Cardiac muscle cell (in vitro differentiated cells and primary cell): ENCODE results near the gene CLDN5. TPM values are rescaled to one million over a fixed set of nuclear protein-coding genes. Genes with fewer than 3 reads are reported as not detected.

Source experiments
- DNase-seq, 2 donors: peaks; one replicate each; pipeline versions ENCODE4 v3.0.0 to v3.0.0-alpha.2; 2010 to 2017; ENCODE audit warnings: low read depth in 1 of 2, low spot score in 1 of 2
- H3K27ac ChIP-seq: fragments of 200-600 bp; sonication (generic); 2 replicates; pipeline ENCODE4 v1.5.1; 2016
- H3K27me3 ChIP-seq: fragments of 200-600 bp; sonication (generic); 2 replicates; pipeline ENCODE4 v1.6.0; 2016; ENCODE audit warnings: control low read depth
- H3K36me3 ChIP-seq: fragments of 200-600 bp; sonication (generic); 2 replicates; pipeline ENCODE4 v1.5.1; 2016; ENCODE audit warnings: control low read depth
- H3K4me1 ChIP-seq: fragments of 200-600 bp; sonication (generic); 2 replicates; pipeline ENCODE4 v1.8.1; 2017; ENCODE audit warnings: low read depth, mild to moderate bottlenecking, mixed run types
- H3K4me3 ChIP-seq: fragments of 200-600 bp; sonication (generic); 2 replicates; pipeline ENCODE4 v1.5.1; 2016; ENCODE audit warnings: mild to moderate bottlenecking
- H3K9me3 ChIP-seq: fragments of 200-600 bp; sonication (generic); 2 replicates; pipeline ENCODE4 v1.5.1; 2017; ENCODE audit warnings: low read depth, mild to moderate bottlenecking, control low read depth
- polyA plus RNA-seq: library from polyadenylated mRNA; unstranded; fragments of >200 nt; fragmentation: Nextera tagmentation; extraction: Ambion mirVana; gene quantifications from 2 replicates; pipeline ENCODE4 v1.2.1, GENCODE V29; 2016
- total RNA-seq: library from RNA; depleted of rRNA; stranded (reverse); fragments of >200 nt; gene quantifications from 2 replicates; pipeline ENCODE4 v1.2.3, GENCODE V29; 2016
- TF ChIP-seq, protein P1 (sequence below): IDR thresholded peaks from 2 replicates; pipeline ENCODE4 v1.5.1; 2012; ENCODE audit warnings: low read depth, mild to moderate bottlenecking, low read length

Gene CLDN5
- total and polyA plus RNA-seq, 2 experiments from 2014 or later, result 0.13 to 1.0 TPM

GRCh38 chr22:19510919-19511341 lies 13.3 kb downstream of the CLDN5 start:
- Histone ChIP-seq H3K36me3 (no peaks in the 10 kb centered on the region), H3K27ac (no peak overlapping the region), H3K4me3 (no peak overlapping the region), H3K4me1 (no peaks in the 10 kb centered on the region), H3K9me3 (no peaks in the 10 kb centered on the region), H3K27me3 (no peaks in the 10 kb centered on the region)
- TF ChIP-seq, protein P1, sequence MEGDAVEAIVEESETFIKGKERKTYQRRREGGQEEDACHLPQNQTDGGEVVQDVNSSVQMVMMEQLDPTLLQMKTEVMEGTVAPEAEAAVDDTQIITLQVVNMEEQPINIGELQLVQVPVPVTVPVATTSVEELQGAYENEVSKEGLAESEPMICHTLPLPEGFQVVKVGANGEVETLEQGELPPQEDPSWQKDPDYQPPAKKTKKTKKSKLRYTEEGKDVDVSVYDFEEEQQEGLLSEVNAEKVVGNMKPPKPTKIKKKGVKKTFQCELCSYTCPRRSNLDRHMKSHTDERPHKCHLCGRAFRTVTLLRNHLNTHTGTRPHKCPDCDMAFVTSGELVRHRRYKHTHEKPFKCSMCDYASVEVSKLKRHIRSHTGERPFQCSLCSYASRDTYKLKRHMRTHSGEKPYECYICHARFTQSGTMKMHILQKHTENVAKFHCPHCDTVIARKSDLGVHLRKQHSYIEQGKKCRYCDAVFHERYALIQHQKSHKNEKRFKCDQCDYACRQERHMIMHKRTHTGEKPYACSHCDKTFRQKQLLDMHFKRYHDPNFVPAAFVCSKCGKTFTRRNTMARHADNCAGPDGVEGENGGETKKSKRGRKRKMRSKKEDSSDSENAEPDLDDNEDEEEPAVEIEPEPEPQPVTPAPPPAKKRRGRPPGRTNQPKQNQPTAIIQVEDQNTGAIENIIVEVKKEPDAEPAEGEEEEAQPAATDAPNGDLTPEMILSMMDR, result no peak
- no peak for DNase-seq

DNA sequence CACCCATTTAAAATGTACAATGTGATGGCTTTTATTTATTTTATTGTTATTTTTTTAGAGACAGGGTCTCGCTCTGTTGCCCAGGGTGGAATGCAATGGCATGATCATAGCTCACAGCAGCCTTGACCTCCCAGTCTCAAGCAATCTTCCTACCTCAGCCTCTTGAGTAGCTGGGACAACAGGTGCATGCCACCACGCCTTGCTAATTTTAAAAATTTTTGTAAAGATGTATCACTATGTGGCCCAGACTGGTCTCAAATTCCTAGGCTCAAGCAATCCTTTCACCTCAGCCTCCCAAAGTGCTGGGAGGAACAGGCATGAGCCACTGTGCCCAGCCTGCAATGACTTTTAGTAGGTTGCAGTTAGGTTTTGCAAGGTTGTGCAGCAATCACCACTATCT lies 14.3 kb downstream of the CLDN5 start:
- H3K27ac ChIP-seq, result no peak overlapping the region
- H3K4me3 ChIP-seq, result no peak overlapping the region
- DNase-seq, result no peak
- no peaks in the 10 kb centered on the region for H3K9me3 ChIP-seq
- no peaks in the 10 kb centered on the region for H3K27me3 ChIP-seq
- H3K4me1 ChIP-seq, result no peaks in the 10 kb centered on the region
- H3K36me3 ChIP-seq, result no peaks in the 10 kb centered on the region
- TF ChIP-seq, protein P1, result no peak

DNA sequence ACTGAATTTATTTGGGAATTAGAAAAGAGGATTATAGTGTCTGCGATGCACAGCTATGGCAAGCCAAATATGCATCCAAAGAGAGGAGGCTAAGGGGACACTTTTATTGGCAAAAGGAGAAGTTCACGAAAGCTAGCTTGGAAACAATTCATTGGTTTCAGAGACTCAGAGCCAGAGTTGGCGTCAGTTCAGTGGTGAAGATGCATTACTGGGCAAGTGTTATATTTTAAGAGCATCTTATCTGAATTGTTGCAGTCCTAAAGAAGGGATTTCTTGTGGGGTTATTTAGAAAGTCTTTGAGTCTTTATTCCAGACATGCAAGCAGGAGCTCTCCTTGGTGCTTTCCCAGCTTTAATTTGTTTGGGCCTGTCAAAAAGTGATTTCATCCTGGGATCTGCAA lies 15.0 kb downstream of the CLDN5 start:
- Histone ChIP-seq H3K27me3 (no peaks in the 10 kb centered on the region), H3K4me1 (no peaks in the 10 kb centered on the region), H3K9me3 (no peaks in the 10 kb centered on the region), H3K27ac (no peak overlapping the region), H3K4me3 (no peak overlapping the region), H3K36me3 (no peaks in the 10 kb centered on the region)
- TF ChIP-seq, protein P1, result no peak
- no peak for DNase-seq

GRCh38 chr22:19508024-19508776 lies 16.0 kb downstream of the CLDN5 start:
- Histone ChIP-seq H3K27me3 (no peaks in the 10 kb centered on the region), H3K27ac (no peak overlapping the region), H3K9me3 (no peaks in the 10 kb centered on the region), H3K36me3 (no peaks in the 10 kb centered on the region), H3K4me1 (no peaks in the 10 kb centered on the region), H3K4me3 (no peak overlapping the region)
- TF ChIP-seq, protein P1, result no peak
- DNase-seq, result no peak

DNA sequence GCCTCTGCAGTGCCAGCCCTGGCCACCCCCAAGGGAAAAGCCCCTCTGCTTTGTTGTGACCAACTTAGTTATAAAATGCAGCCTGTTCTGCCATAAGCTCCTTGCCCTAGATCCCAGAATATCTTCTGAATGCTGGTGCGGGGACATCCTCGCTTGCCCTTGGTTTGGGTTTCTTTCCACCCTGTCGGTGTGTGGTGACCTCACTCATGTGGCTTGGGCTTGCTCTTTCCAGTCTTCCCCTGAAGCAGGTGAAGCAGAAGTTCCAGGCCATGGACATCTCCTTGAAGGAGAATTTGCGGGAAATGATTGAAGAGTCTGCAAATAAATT lies 16.7 kb downstream of the CLDN5 start:
- H3K4me3 ChIP-seq, result no peak overlapping the region
- TF ChIP-seq, protein P1, result no peak
- H3K27ac ChIP-seq, result no peak overlapping the region
- H3K9me3 ChIP-seq, result no peaks in the 10 kb centered on the region
- no peaks in the 10 kb centered on the region for H3K27me3 ChIP-seq
- H3K4me1 ChIP-seq, result no peaks in the 10 kb centered on the region
- no peaks in the 10 kb centered on the region for H3K36me3 ChIP-seq
- no peak for DNase-seq

DNA sequence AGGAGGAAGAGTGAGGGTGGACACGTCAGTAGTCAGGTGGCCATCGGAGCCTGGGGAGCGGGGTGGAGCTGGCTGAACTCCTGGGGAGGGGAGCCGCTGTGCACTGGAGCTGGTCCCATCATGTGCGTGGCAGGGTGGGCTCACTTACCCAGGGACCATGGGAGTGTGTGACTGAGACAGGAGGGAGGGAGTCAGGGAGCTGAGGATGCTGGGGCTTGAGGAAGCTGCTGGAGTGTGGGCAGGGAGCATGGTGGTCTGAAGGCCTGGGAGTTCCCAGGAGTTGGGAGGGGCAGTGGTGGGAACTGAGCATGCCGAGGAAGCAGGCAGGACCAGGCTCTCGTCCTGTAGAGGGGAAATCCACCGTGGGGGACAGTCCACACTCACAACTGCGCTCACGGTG lies 18.0 kb downstream of the CLDN5 start:
- DNase-seq, result no peak
- H3K9me3 ChIP-seq, result no peaks in the 10 kb centered on the region
- H3K27ac ChIP-seq, result no peak overlapping the region
- H3K27me3 ChIP-seq, result no peaks in the 10 kb centered on the region
- no peaks in the 10 kb centered on the region for H3K36me3 ChIP-seq
- no peak overlapping the region for H3K4me3 ChIP-seq
- H3K4me1 ChIP-seq, result no peaks in the 10 kb centered on the region
- TF ChIP-seq, protein P1, result no peak
